Immature natural killer cell (primary cell): ENCODE results near the gene PARP14. TPM values are rescaled to one million over a fixed set of nuclear protein-coding genes. Genes with fewer than 3 reads are reported as not detected.
"Not testable (repeated sequence)": the region's sequence is repeated elsewhere in the genome, so short reads cannot be mapped to it uniquely, and the experiment has no call there.

Source experiments
- DNase-seq, 3 donors: peaks; one replicate each; pipeline ENCODE4 v3.0.0; 2022; ENCODE audit warnings: mixed read lengths in 1 of 3
- H3K27ac Mint-ChIP-seq, 6 donors: one replicate each; pipeline ENCODE4 v1.8.0; 2020; ENCODE audit warnings: mixed read lengths in 6 of 6, mild to moderate bottlenecking in 5 of 6, inconsistent platforms in 4 of 6, moderate library complexity in 3 of 6
- H3K27me3 Mint-ChIP-seq, 3 donors: one replicate each; pipeline ENCODE4 v1.8.0; 2020 to 2021; ENCODE audit warnings: low read depth in 3 of 3, mild to moderate bottlenecking in 3 of 3, mixed read lengths in 3 of 3, moderate library complexity in 3 of 3, inconsistent platforms in 1 of 3
- H3K36me3 Mint-ChIP-seq, 3 donors: one replicate each; pipeline ENCODE4 v1.8.0; 2020; ENCODE audit warnings: mixed read lengths in 3 of 3, inconsistent platforms in 2 of 3, mild to moderate bottlenecking in 2 of 3
- H3K4me1 Mint-ChIP-seq, 2 donors: one replicate each; pipeline ENCODE4 v1.8.0; 2020; ENCODE audit warnings: inconsistent platforms in 2 of 2, mild to moderate bottlenecking in 2 of 2, mixed read lengths in 2 of 2, moderate library complexity in 1 of 2
- H3K4me3 Mint-ChIP-seq, 5 donors: one replicate each; pipeline ENCODE4 v1.8.0; 2020; ENCODE audit warnings: mild to moderate bottlenecking in 5 of 5, mixed read lengths in 5 of 5, inconsistent platforms in 3 of 5, moderate library complexity in 3 of 5
- H3K9me3 Mint-ChIP-seq, 6 donors: one replicate each; pipeline ENCODE4 v1.8.0; 2020; ENCODE audit warnings: mild to moderate bottlenecking in 6 of 6, mixed read lengths in 6 of 6, inconsistent platforms in 4 of 6, moderate library complexity in 3 of 6
- polyA plus RNA-seq, 3 donors: library from polyadenylated mRNA; unstranded; fragments of 300-500 nt; fragmentation: Illumina TruSeq; gene quantifications; one replicate each; pipeline ENCODE4 v1.2.3, GENCODE V29; 2021

The PARP14 gene
- 10 to 100 TPM in 2 of 3 donors, 1 to 10 TPM in 1; 8.6 to 25.9 (median 15.8) TPM for polyA plus RNA-seq

GRCh38 chr3:122680475-122681283 is at the start of gene PARP14:
Gene PARP14, plus strand, starts transcription at chr3:122680839. Its CDS starts 45 bp downstream, at chr3:122680884.
- peaks cover 0 to 12% (median 2%) of the 10 kb centered on the region in 3 donors for H3K27me3 Mint-ChIP-seq

GRCh38 chr3:122635789-122636188 is 44.9 kb upstream of the PARP14 start:
- H3K27ac Mint-ChIP-seq = peak overlapping the region in 1 of 6 donors; percentile 53
- no peaks in the 10 kb centered on the region for H3K27me3 Mint-ChIP-seq
- DNase-seq = no peak
- no peaks in the 10 kb centered on the region for H3K9me3 Mint-ChIP-seq
- H3K4me3 Mint-ChIP-seq = no peak overlapping the region
- H3K36me3 Mint-ChIP-seq = peaks cover 23 to 46% (median 35%) of the 10 kb centered on the region in 3 donors
- H3K4me1 Mint-ChIP-seq = peaks cover 0 to 10% of the 10 kb centered on the region in 2 donors

More at GRCh38 chr3:122680475-122681283, at the start of gene PARP14:
- peaks cover 0 to 5% (median 0%) of the 10 kb centered on the region in 3 donors for H3K36me3 Mint-ChIP-seq
- peak within 1 kb of the TSS; percentile 94 to 98 (median 96) for H3K27ac Mint-ChIP-seq
- H3K9me3 Mint-ChIP-seq = peaks cover 0 to 1% (median 0%) of the 10 kb centered on the region in 6 donors
- H3K4me3 Mint-ChIP-seq = peak within 1 kb of the TSS; percentile 91 to 98 (median 95)
- H3K4me1 Mint-ChIP-seq = peaks cover 59 to 70% of the 10 kb centered on the region in 2 donors
- peak; percentile 76 to 78 (median 78) for DNase-seq

GRCh38 chr3:122636697-122637096 is 43.9 kb upstream of the PARP14 start:
- H3K36me3 Mint-ChIP-seq = peaks cover 26 to 46% (median 28%) of the 10 kb centered on the region in 3 donors
- H3K4me3 Mint-ChIP-seq = no peak overlapping the region
- H3K27ac Mint-ChIP-seq = no peak overlapping the region
- H3K9me3 Mint-ChIP-seq = no peaks in the 10 kb centered on the region
- no peak for DNase-seq
- H3K27me3 Mint-ChIP-seq = no peaks in the 10 kb centered on the region
- H3K4me1 Mint-ChIP-seq = peaks cover 0 to 17% of the 10 kb centered on the region in 2 donors

- H3K27ac Mint-ChIP-seq = peak overlapping the region in 3 of 6 donors; percentile 17 to 54 (median 47)
These were observed 40.1 kb upstream of the PARP14 start for GRCh38 chr3:122640437-122640999.

GRCh38 chr3:122642935-122643334 is 37.7 kb upstream of the PARP14 start:
- Mint-ChIP-seq H3K9me3 (no peaks in the 10 kb centered on the region), H3K4me3 (peak overlapping the region in 1 of 5 donors; percentile 9), H3K27ac (peak overlapping the region in 3 of 6 donors; percentile 6 to 65 (median 18)), H3K36me3 (peaks cover 5 to 11% (median 9%) of the 10 kb centered on the region in 3 donors), H3K4me1 (peaks cover 2 to 51% of the 10 kb centered on the region in 2 donors), H3K27me3 (peaks cover 0 to 8% (median 2%) of the 10 kb centered on the region in 3 donors)
- DNase-seq = no peak

More at GRCh38 chr3:122640437-122640999, 40.1 kb upstream of the PARP14 start:
- DNase-seq = no peak
- peaks cover 13 to 28% (median 20%) of the 10 kb centered on the region in 3 donors for H3K36me3 Mint-ChIP-seq
- H3K27me3 Mint-ChIP-seq = peaks cover 0 to 2% (median 0%) of the 10 kb centered on the region in 3 donors
- no peak overlapping the region for H3K4me3 Mint-ChIP-seq
- H3K9me3 Mint-ChIP-seq = no peaks in the 10 kb centered on the region
- peaks cover 2 to 36% of the 10 kb centered on the region in 2 donors for H3K4me1 Mint-ChIP-seq

- peak in 1 of 3 donors; percentile 42 for DNase-seq
- peaks cover 2 to 35% of the 10 kb centered on the region in 2 donors for H3K4me1 Mint-ChIP-seq
- H3K27ac Mint-ChIP-seq = peak overlapping the region in 2 of 6 donors; percentile 83 to 91
- peaks cover 0 to 8% (median 2%) of the 10 kb centered on the region in 3 donors for H3K27me3 Mint-ChIP-seq
- H3K9me3 Mint-ChIP-seq = no peaks in the 10 kb centered on the region
- H3K4me3 Mint-ChIP-seq = peak overlapping the region in 2 of 5 donors; percentile 74 to 75
- H3K36me3 Mint-ChIP-seq = no peaks in the 10 kb centered on the region
These were observed 34.3 kb upstream of the PARP14 start for GRCh38 chr3:122646146-122646988.

- not testable (repeated sequence) for H3K9me3 Mint-ChIP-seq, H3K27ac Mint-ChIP-seq, H3K4me1 Mint-ChIP-seq, H3K36me3 Mint-ChIP-seq, H3K4me3 Mint-ChIP-seq, DNase-seq
- peaks cover 4 to 16% (median 5%) of the 10 kb centered on the region in 3 donors for H3K27me3 Mint-ChIP-seq
These were observed 29.3 kb upstream of the PARP14 start for GRCh38 chr3:122651233-122651907.

- not testable (repeated sequence) for H3K4me3 Mint-ChIP-seq, H3K27ac Mint-ChIP-seq, H3K9me3 Mint-ChIP-seq, H3K4me1 Mint-ChIP-seq, H3K36me3 Mint-ChIP-seq, DNase-seq
- peaks cover 4 to 14% (median 5%) of the 10 kb centered on the region in 3 donors for H3K27me3 Mint-ChIP-seq
These were observed 28.7 kb upstream of the PARP14 start for GRCh38 chr3:122651962-122652361.

- H3K27ac Mint-ChIP-seq, H3K27me3 Mint-ChIP-seq, H3K4me3 Mint-ChIP-seq, DNase-seq, H3K9me3 Mint-ChIP-seq, H3K4me1 Mint-ChIP-seq, H3K36me3 Mint-ChIP-seq: not testable (repeated sequence)
These were observed 22.3 kb upstream of the PARP14 start for GRCh38 chr3:122658336-122658735.

- no peaks in the 10 kb centered on the region for H3K36me3 Mint-ChIP-seq
- no peaks in the 10 kb centered on the region for H3K9me3 Mint-ChIP-seq
- H3K4me3 Mint-ChIP-seq = no peak overlapping the region
- peaks cover 0 to 6% (median 5%) of the 10 kb centered on the region in 3 donors for H3K27me3 Mint-ChIP-seq
- H3K4me1 Mint-ChIP-seq = no peaks in the 10 kb centered on the region
- DNase-seq = no peak
- no peak overlapping the region for H3K27ac Mint-ChIP-seq
These were observed 20.2 kb upstream of the PARP14 start for GRCh38 chr3:122660297-122660974.

- H3K27me3 Mint-ChIP-seq = peaks cover 0 to 6% (median 5%) of the 10 kb centered on the region in 3 donors
- peak overlapping the region in 1 of 5 donors; percentile 74 for H3K4me3 Mint-ChIP-seq
- H3K36me3 Mint-ChIP-seq = no peaks in the 10 kb centered on the region
- DNase-seq = no peak
- no peaks in the 10 kb centered on the region for H3K4me1 Mint-ChIP-seq
- no peaks in the 10 kb centered on the region for H3K9me3 Mint-ChIP-seq
- H3K27ac Mint-ChIP-seq = peak overlapping the region in 1 of 6 donors; percentile 37
These were observed 19.0 kb upstream of the PARP14 start for GRCh38 chr3:122661633-122662032.

GRCh38 chr3:122662505-122662904 is 18.1 kb upstream of the PARP14 start:
- H3K4me3 Mint-ChIP-seq = no peak overlapping the region
- H3K27ac Mint-ChIP-seq = no peak overlapping the region
- H3K9me3 Mint-ChIP-seq = no peaks in the 10 kb centered on the region
- no peaks in the 10 kb centered on the region for H3K36me3 Mint-ChIP-seq
- H3K27me3 Mint-ChIP-seq = peaks cover 0 to 6% (median 5%) of the 10 kb centered on the region in 3 donors
- DNase-seq = no peak
- H3K4me1 Mint-ChIP-seq = no peaks in the 10 kb centered on the region
